BLaER1 treated with 17β-estradiol and CSF1 and Interleukin-3, amounts not matched to agents 10 nM and 100 nM (cell line): ENCODE measurements around the gene SLC52A1.

Source experiments
- H3K27ac ChIP-seq, 11 experiments: shearing (Covaris generic); formaldehyde crosslinking; 2 replicates each; pipeline ENCODE4 v1.8.1; 2022
- H3K27me3 ChIP-seq, 11 experiments: shearing (Covaris generic); formaldehyde crosslinking; 2 replicates each; pipeline ENCODE4 v1.8.1; 2022
- H3K36me3 ChIP-seq, 11 experiments: shearing (Covaris generic); formaldehyde crosslinking; 2 replicates each; pipeline ENCODE4 v1.8.1; 2022
- H3K4me1 ChIP-seq, 10 experiments: shearing (Covaris generic); formaldehyde crosslinking; 2 replicates each; pipeline ENCODE4 v1.8.1; 2022
- H3K4me2 ChIP-seq, 11 experiments: shearing (Covaris generic); formaldehyde crosslinking; 2 replicates each; pipeline ENCODE4 v1.8.1; 2022
- H3K4me3 ChIP-seq, 10 experiments: shearing (Covaris generic); formaldehyde crosslinking; 2 replicates each; pipeline ENCODE4 v1.8.1; 2022
- H3K9ac ChIP-seq, 11 experiments: shearing (Covaris generic); formaldehyde crosslinking; 2 replicates each; pipeline ENCODE4 v1.8.1; 2022
- H3K9me3 ChIP-seq, 11 experiments: shearing (Covaris generic); formaldehyde crosslinking; replicated peaks in 1 of 11; 2 replicates each; pipeline ENCODE4 v1.8.1; 2022
- H4K20me1 ChIP-seq, 11 experiments: shearing (Covaris generic); formaldehyde crosslinking; 2 replicates each; pipeline ENCODE4 v1.8.1; 2022
- Cebpa-rat ChIP-seq, 11 experiments: shearing (Covaris generic); IDR thresholded peaks; 2 replicates each; pipeline ENCODE4 v1.8.1; 2022

Gene SLC52A1

GRCh38 chr17:5055543-5055942 is 20.3 kb upstream of the SLC52A1 start:
- no peak for TF ChIP-seq Cebpa-rat (IDR thresholded peaks at IDR 0.05)
- Histone ChIP-seq H3K4me1 (peaks cover 0 to 7% (median 0%) of the 10 kb centered on the region in 10 experiments; a peak in 1 of 20 replicates), H3K36me3 (no peaks in the 10 kb centered on the region), H3K27ac (no peak overlapping the region), H3K9me3 (peaks cover 0 to 18% (median 10%) of the 10 kb centered on the region in 11 experiments; a peak in 14 of 22 replicates), H3K27me3 (no peaks in the 10 kb centered on the region), H3K4me2 (no peak overlapping the region), H4K20me1 (no peaks in the 10 kb centered on the region), H3K9ac (no peak overlapping the region), H3K4me3 (no peak overlapping the region)

DNA sequence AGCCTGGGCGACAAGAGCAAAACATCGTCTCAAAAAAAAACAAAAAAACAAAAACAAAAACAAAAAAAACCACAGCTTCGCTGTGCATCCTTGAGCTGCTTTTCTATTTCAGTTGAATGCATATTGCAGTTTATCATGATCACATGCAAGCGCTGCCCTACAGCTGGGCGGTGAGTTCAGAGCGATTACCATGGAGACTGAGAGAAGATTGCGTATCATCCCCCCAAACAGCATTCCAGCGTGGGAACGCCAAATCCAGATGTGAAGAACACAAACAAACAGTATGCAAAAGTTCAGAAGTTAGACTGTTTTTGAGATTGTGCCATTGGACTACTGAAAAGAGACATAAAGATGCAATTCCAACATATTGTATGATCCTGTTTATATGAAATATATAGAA is 15.1 kb upstream of the SLC52A1 start:
- Histone ChIP-seq H3K4me2 (peak overlapping the region in 2 of 11 experiments; percentile 32 to 57; a peak in 1 of 22 replicates), H3K27me3 (no peaks in the 10 kb centered on the region), H4K20me1 (no peaks in the 10 kb centered on the region), H3K9me3 (0 out of 22 replicates have a peak, but pooled peaks cover 0 to 1% (median 0%) of the 10 kb centered on the region in 11 experiments), H3K36me3 (no peaks in the 10 kb centered on the region), H3K9ac (0 out of 22 replicates have a peak overlapping the region, but pooled peaks of 1 of the 11 experiments have one; percentile 40), H3K4me3 (no peak overlapping the region), H3K27ac (no peak overlapping the region), H3K4me1 (peaks cover 14 to 28% (median 17%) of the 10 kb centered on the region in 10 experiments; a peak in 19 of 20 replicates)
- TF ChIP-seq Cebpa-rat (IDR thresholded peaks at IDR 0.05), result no peak

- TF ChIP-seq Cebpa-rat (IDR thresholded peaks at IDR 0.05), result no peak
Measured at GRCh38 chr17:5049314-5049841, 14.2 kb upstream of the SLC52A1 start.

DNA sequence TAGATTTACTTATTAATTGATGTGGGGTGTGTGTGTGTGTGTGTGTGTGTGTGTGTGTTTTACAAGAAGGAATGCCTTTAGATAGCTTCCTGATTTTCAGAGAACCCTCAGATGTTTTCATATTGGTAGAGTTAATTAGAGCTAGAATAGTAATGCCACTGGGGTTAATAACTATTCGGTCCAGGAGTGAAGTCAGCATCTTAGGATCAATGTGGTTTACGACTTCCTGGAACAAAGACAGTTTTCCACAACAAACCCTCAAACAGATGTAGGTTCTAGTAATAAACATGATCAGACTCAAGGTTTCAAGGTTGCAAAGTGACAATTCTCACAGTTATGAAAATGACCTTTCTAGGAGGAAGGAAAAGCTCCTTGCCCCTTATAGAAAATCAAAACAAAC is 12.2 kb upstream of the SLC52A1 start:
- Histone ChIP-seq H3K27me3 (no peaks in the 10 kb centered on the region), H3K4me3 (no peak overlapping the region), H3K4me1 (peaks cover 15 to 28% (median 19%) of the 10 kb centered on the region in 10 experiments), H3K4me2 (peak overlapping the region in 3 of 11 experiments; percentile 19 to 40 (median 21); a peak in 6 of 22 replicates), H3K9ac (no peak overlapping the region), H4K20me1 (no peaks in the 10 kb centered on the region), H3K9me3 (no peaks in the 10 kb centered on the region), H3K36me3 (no peaks in the 10 kb centered on the region), H3K27ac (no peak overlapping the region)
- TF ChIP-seq Cebpa-rat (IDR thresholded peaks at IDR 0.05), result no peak

More at GRCh38 chr17:5049314-5049841, 14.2 kb upstream of the SLC52A1 start:
- Histone ChIP-seq H4K20me1 (no peaks in the 10 kb centered on the region), H3K4me1 (peaks cover 14 to 28% (median 17%) of the 10 kb centered on the region in 10 experiments; a peak in 19 of 20 replicates), H3K27ac (peak overlapping the region in 9 of 11 experiments; percentile 8 to 66 (median 44); a peak in 13 of 22 replicates), H3K4me3 (no peak overlapping the region), H3K4me2 (peak overlapping the region; percentile 11 to 57 (median 32); a peak in 20 of 22 replicates), H3K9me3 (no peaks in the 10 kb centered on the region), H3K27me3 (no peaks in the 10 kb centered on the region), H3K36me3 (no peaks in the 10 kb centered on the region), H3K9ac (peak overlapping the region in 7 of 11 experiments; percentile 10 to 48 (median 22); a peak in 7 of 22 replicates)

GRCh38 chr17:5045496-5045895 is 10.3 kb upstream of the SLC52A1 start:
- no peaks in the 10 kb centered on the region for H4K20me1 ChIP-seq
- no peak overlapping the region for H3K9ac ChIP-seq
- peaks cover 15 to 34% (median 26%) of the 10 kb centered on the region in 10 experiments for H3K4me1 ChIP-seq
- H3K27me3 ChIP-seq, result no peaks in the 10 kb centered on the region
- peaks cover 0 to 15% (median 9%) of the 10 kb centered on the region in 11 experiments; a peak in 18 of 22 replicates for H3K9me3 ChIP-seq
- TF ChIP-seq Cebpa-rat (IDR thresholded peaks at IDR 0.05), result no peak
- H3K4me2 ChIP-seq, result no peak overlapping the region
- no peak overlapping the region for H3K4me3 ChIP-seq
- H3K36me3 ChIP-seq, result no peaks in the 10 kb centered on the region
- H3K27ac ChIP-seq, result no peak overlapping the region

DNA sequence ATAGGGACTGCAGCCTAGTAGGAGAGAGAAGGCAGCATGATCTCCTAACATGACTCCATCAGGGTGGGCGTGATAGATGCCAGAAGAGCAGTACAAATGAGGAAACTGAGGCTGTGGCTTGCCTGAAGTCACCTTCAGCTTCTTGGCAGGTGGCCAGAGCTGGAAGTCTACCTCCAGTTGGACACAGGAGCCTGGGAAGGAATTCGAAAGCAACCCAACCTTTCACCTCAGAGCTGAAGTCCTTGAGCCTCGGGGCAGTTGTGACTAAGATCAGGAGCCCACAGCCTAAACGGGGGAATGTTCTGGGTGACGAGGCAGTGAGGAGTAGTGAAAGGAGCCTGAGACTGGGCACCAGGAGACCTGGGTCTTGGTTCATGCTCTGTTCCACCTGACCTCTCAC is 9.4 kb upstream of the SLC52A1 start:
- no peak overlapping the region for H3K4me2 ChIP-seq
- H3K27me3 ChIP-seq, result no peaks in the 10 kb centered on the region
- H3K9ac ChIP-seq, result no peak overlapping the region
- H3K27ac ChIP-seq, result no peak overlapping the region
- TF ChIP-seq Cebpa-rat (IDR thresholded peaks at IDR 0.05), result no peak
- H3K36me3 ChIP-seq, result no peaks in the 10 kb centered on the region
- H4K20me1 ChIP-seq, result no peaks in the 10 kb centered on the region
- H3K4me1 ChIP-seq, result peaks cover 11 to 30% (median 23%) of the 10 kb centered on the region in 10 experiments
- peaks cover 0 to 20% (median 14%) of the 10 kb centered on the region in 11 experiments; a peak in 18 of 22 replicates for H3K9me3 ChIP-seq
- no peak overlapping the region for H3K4me3 ChIP-seq

DNA sequence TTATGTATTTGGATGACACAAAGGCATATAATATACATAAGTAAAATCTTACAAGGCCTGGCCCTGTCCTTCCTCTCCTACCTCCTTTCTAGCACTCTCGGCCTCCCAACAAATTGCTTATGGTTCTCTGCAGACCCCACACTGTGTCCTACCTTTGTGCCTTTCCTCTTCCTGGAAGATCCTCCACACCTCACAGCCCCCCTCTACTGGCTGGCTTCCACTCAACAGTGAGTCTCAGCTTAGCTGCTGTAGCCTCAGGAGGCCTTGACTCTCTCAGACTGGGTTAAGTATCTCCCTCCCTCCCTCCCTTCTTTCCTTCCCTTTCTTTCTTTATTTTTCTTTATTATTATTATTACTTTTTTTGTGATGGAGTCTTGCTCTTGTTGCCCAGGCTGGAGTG is 8.3 kb upstream of the SLC52A1 start:
- no peaks in the 10 kb centered on the region for H3K27me3 ChIP-seq
- no peak overlapping the region for H3K4me2 ChIP-seq
- H3K4me3 ChIP-seq, result no peak overlapping the region
- no peaks in the 10 kb centered on the region for H3K36me3 ChIP-seq
- H3K27ac ChIP-seq, result no peak overlapping the region
- H3K9ac ChIP-seq, result no peak overlapping the region
- no peak for TF ChIP-seq Cebpa-rat (IDR thresholded peaks at IDR 0.05)
- H4K20me1 ChIP-seq, result no peaks in the 10 kb centered on the region
- H3K4me1 ChIP-seq, result peaks cover under 1 to 20% (median 15%) of the 10 kb centered on the region in 10 experiments; a peak in 15 of 20 replicates
- H3K9me3 ChIP-seq, result peaks cover 0 to 20% (median 14%) of the 10 kb centered on the region in 11 experiments; a peak in 18 of 22 replicates

DNA sequence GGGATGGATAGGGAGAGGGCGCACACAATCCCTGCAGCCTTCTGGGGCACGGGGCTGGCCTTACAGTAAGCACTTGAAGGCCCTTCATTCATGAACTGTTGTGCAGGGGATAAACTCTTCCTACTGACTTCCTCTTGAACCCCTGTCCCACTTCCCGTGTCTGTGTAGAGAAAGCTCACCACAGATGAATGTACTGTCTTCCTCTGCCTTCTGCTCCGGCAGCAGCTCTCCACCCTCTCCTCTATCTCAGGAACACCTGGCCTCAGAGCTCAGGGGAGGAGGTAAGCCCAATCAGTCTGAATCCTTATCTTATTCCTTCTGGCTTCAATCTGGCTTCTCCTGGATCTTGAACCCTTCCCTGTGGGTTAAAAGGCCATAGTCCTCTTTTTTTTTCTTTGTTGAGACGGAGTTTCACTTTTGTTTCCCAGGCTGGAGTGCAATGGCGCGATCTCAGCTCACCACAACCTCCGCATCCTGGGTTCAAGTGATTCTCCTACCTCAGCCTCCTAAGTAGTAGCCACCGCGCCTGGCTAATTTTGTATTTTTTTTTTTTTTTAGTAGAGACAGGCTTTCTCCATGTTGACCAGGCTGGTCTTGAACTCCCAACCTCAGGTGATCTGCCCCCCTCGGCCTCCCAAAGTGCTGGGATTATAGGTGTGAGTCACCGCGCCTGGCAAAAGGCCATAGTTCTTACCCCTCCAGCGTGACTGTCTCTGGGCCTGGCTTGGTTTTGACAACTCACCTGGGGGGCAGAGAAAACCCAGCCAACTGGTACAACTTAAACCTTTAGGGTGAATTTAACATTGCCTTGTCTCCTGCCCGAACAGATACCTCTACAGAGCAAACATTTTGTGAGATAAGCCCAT is 7.2 kb upstream of the SLC52A1 start:
- no peak for TF ChIP-seq Cebpa-rat (IDR thresholded peaks at IDR 0.05)
- Histone ChIP-seq H3K9ac (0 out of 22 replicates have a peak overlapping the region, but pooled peaks of 1 of the 11 experiments have one; percentile 14), H3K4me2 (peak overlapping the region in 10 of 11 experiments; percentile 2 to 51 (median 23); a peak in 14 of 22 replicates), H4K20me1 (no peaks in the 10 kb centered on the region), H3K27me3 (no peaks in the 10 kb centered on the region), H3K4me1 (peaks cover 0 to 14% (median 9%) of the 10 kb centered on the region in 10 experiments; a peak in 12 of 20 replicates), H3K9me3 (peaks cover 0 to 20% (median 14%) of the 10 kb centered on the region in 11 experiments; a peak in 18 of 22 replicates), H3K36me3 (no peaks in the 10 kb centered on the region), H3K4me3 (no peak overlapping the region), H3K27ac (peak overlapping the region in 2 of 11 experiments; percentile 1 to 47; a peak in 2 of 22 replicates)

DNA sequence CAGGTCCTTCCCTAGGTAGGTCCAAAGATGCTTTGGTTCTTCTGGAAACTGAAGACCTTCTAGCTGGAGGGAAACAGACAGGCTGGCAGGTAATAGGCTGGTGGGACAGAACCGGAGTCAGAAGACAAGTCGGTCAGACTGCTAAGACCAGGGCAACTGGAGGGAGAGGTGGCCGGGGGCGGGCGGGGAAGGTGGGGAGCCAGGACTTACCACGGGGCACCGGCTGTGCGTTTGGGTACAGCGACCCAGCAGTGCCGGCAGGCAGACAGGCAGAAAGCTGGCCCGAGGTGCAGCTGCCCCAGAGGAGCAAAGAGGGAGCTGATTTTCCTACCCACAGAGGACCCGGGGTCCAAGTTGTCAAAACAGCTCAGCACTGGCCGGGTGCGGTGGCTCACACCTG is 575 bp downstream of the SLC52A1 start:
- Histone ChIP-seq H4K20me1 (no peaks in the 10 kb centered on the region), H3K27ac (no peak overlapping the region), H3K4me2 (no peak overlapping the region), H3K9ac (no peak overlapping the region), H3K4me3 (no peak overlapping the region), H3K27me3 (peaks cover 0 to 13% (median 3%) of the 10 kb centered on the region in 11 experiments; a peak in 9 of 22 replicates), H3K9me3 (no peaks in the 10 kb centered on the region), H3K4me1 (peaks cover 15 to 29% (median 22%) of the 10 kb centered on the region in 10 experiments; a peak in 19 of 20 replicates), H3K36me3 (no peaks in the 10 kb centered on the region)
- TF ChIP-seq Cebpa-rat (IDR thresholded peaks at IDR 0.05), result no peak
